Thoracic aorta (tissue), 2 donors: ENCODE results near the gene KRT86. TPM values are rescaled to one million over a fixed set of nuclear protein-coding genes. Genes with fewer than 3 reads are reported as not detected.
"Not testable (repeated sequence)": the region's sequence is repeated elsewhere in the genome, so short reads cannot be mapped to it uniquely, and the experiment has no call there.

Experiments
- ATAC-seq: fragments of 150-250 bp; one replicate; pipeline ENCODE4 v1.8.0; 2017; ENCODE audit warnings: low read depth; ENCODE audit not compliant: insufficient number of reproducible peaks, low FRiP score
- DNase-seq: peaks from one replicate; pipeline ENCODE4 v3.0.0-alpha.2; 2020; ENCODE audit warnings: low spot score
- H3K27ac ChIP-seq, 2 donors: fragments of 200-600 bp; sonication (generic); 1 replicate in 1 of 2; 2 replicates in 1 of 2; pipeline ENCODE4 v1.5.1; 2016; ENCODE audit warnings: mild to moderate bottlenecking in 2 of 2, moderate library complexity in 2 of 2
- H3K27me3 ChIP-seq: fragments of 200-600 bp; sonication (generic); replicated peaks from 2 replicates; pipeline ENCODE4 v1.6.0; 2016; ENCODE audit warnings: mild to moderate bottlenecking; ENCODE audit not compliant: insufficient read depth
- H3K36me3 ChIP-seq: fragments of 200-600 bp; sonication (generic); one replicate; pipeline ENCODE4 v1.5.1; 2016
- H3K4me1 ChIP-seq, 2 donors: fragments of 200-600 bp; sonication (generic); 1 replicate in 1 of 2; 2 replicates in 1 of 2; pipeline versions ENCODE4 v1.5.1 to v1.6.0; 2016; ENCODE audit warnings: low read depth in 2 of 2, mild to moderate bottlenecking in 1 of 2; ENCODE audit not compliant: control insufficient read depth in 1 of 2
- H3K4me3 ChIP-seq: fragments of 200-600 bp; sonication (generic); 2 replicates; pipeline ENCODE4 v1.5.1; 2016; ENCODE audit warnings: mild to moderate bottlenecking
- H3K9me3 ChIP-seq: fragments of 200-600 bp; sonication (generic); 2 replicates; pipeline ENCODE4 v1.5.1; 2016
- total RNA-seq, 2 donors: library from RNA; depleted of rRNA; stranded (reverse); fragments of >200 nt; gene quantifications; one replicate each; pipeline versions ENCODE4 v1.1.0 to v1.2.3, GENCODE V29; 2016
- TF ChIP-seq, protein P1 (sequence below): fragments of 200-600 bp; sonication (generic); IDR thresholded peaks from one replicate; pipeline ENCODE4 v1.5.1; 2019; ENCODE audit warnings: antibody characterized with exemption

KRT86 gene
- total RNA-seq, 2 donors from 2014 or later: 9.3 TPM; not detected in 1

DNA sequence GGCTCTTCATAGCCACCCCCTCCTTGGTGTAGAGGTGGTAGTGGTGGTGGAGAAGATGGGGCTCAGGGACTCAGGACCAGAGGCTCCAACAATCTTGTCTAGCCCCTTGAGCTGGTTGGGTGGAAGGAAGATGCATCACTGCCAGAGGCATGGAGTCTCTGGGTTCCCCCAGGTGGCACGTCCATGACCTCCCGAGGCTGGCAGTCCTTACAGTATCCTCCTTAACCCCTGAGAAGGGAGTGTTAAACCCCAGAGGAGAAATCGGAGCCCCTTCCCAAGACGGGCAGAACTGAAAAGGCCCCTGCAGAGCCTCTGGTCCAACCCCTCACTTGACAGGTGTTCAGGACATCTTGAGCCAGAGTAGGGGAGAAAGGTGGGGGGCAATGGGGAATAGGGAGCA, 37.6 kb downstream of the KRT86 start:
- no peaks in the 10 kb centered on the region for H3K9me3 ChIP-seq
- H3K27ac ChIP-seq: no peak overlapping the region
- ATAC-seq: no peak
- peaks cover 4 to 5% of the 10 kb centered on the region in 2 donors for H3K4me1 ChIP-seq
- TF ChIP-seq, protein P1, sequence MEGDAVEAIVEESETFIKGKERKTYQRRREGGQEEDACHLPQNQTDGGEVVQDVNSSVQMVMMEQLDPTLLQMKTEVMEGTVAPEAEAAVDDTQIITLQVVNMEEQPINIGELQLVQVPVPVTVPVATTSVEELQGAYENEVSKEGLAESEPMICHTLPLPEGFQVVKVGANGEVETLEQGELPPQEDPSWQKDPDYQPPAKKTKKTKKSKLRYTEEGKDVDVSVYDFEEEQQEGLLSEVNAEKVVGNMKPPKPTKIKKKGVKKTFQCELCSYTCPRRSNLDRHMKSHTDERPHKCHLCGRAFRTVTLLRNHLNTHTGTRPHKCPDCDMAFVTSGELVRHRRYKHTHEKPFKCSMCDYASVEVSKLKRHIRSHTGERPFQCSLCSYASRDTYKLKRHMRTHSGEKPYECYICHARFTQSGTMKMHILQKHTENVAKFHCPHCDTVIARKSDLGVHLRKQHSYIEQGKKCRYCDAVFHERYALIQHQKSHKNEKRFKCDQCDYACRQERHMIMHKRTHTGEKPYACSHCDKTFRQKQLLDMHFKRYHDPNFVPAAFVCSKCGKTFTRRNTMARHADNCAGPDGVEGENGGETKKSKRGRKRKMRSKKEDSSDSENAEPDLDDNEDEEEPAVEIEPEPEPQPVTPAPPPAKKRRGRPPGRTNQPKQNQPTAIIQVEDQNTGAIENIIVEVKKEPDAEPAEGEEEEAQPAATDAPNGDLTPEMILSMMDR: no peak
- no peak for DNase-seq
- no peak overlapping the region for H3K4me3 ChIP-seq
- H3K27me3 ChIP-seq: no peaks in the 10 kb centered on the region
- H3K36me3 ChIP-seq: no peaks in the 10 kb centered on the region

DNA sequence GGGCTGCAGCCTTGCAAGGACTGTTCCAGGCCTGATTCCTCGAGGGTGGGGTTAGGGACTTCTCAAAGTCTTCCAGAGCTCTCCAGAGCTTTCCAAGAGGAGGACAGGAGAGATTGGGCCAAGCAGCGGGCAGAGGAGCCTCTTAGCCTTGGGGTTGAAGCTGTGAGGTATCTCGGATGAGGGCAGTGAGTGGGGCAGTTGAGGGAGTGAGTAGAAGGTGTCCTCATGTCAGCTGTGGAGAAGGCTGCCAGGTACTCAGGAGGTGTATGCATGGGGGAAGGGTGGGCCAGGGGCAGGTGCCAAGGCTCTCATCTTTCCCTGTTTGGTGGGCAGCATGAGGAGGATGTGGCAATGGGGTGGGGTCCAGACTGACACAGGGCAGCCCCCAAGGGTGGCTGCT, 39.0 kb downstream of the KRT86 start:
- ATAC-seq: no peak
- Histone ChIP-seq H3K27me3 (no peaks in the 10 kb centered on the region), H3K27ac (no peak overlapping the region), H3K9me3 (no peaks in the 10 kb centered on the region), H3K4me3 (no peak overlapping the region), H3K4me1 (peaks cover 0 to 4% of the 10 kb centered on the region in 2 donors), H3K36me3 (no peaks in the 10 kb centered on the region)
- no peak for DNase-seq
- TF ChIP-seq, protein P1: no peak

GRCh38 chr12:52313926-52314325, 39.5 kb downstream of the KRT86 start:
- H3K4me1 ChIP-seq: peaks cover 0 to 1% of the 10 kb centered on the region in 2 donors
- TF ChIP-seq, protein P1: no peak
- DNase-seq (no peak), ATAC-seq (no peak)
- no peaks in the 10 kb centered on the region for H3K9me3 ChIP-seq
- H3K27me3 ChIP-seq: no peaks in the 10 kb centered on the region
- no peak overlapping the region for H3K27ac ChIP-seq
- H3K36me3 ChIP-seq: no peaks in the 10 kb centered on the region
- H3K4me3 ChIP-seq: no peak overlapping the region

- no peaks in the 10 kb centered on the region for H3K9me3 ChIP-seq
- ATAC-seq (no peak), DNase-seq (no peak)
- no peaks in the 10 kb centered on the region for H3K27me3 ChIP-seq
- no peaks in the 10 kb centered on the region for H3K4me1 ChIP-seq
- no peak overlapping the region for H3K4me3 ChIP-seq
- TF ChIP-seq, protein P1: no peak
- H3K36me3 ChIP-seq: no peaks in the 10 kb centered on the region
- no peak overlapping the region for H3K27ac ChIP-seq
Observed at GRCh38 chr12:52314511-52314910, 40.1 kb downstream of the KRT86 start.

DNA sequence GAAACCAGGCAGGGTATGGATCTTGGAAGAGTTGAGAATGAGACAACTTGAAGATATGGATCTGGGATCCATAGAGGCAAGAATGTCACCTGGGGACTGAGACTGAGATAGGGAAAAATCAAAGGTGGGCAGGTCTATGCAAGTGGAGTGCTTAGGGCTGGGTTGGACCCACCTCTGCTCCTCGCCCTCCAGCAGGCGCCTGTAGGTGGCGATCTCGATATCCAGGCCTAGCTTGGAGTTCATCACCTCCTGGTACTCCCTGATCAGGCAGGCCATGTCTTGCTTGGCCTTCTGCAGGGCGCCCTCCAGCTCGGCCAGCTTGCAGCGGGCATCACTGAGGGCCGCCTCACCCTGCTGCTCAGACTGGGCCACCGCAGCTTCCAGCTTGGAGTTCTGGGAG, 41.3 kb downstream of the KRT86 start:
- not testable (repeated sequence) for H3K27ac ChIP-seq

DNA sequence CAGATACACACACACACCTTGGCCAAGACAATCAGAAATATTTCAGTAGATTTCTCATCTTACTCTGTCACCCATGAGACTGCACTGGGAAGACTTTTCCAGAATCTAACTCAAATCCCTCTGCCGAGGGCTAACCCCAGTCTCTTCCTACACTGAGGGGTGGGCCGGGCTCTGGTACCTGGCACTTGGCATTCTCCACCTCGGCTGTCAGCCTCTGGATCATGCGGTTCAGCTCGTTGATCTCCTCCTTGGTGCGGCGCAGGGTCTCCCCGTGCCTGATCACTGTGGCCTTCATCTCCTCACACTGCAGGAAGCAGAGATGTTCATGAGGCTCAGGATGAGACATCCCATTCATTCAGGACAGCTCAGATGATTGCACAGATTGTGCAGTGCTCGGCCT, 41.8 kb downstream of the KRT86 start:
- no peaks in the 10 kb centered on the region for H3K27me3 ChIP-seq
- H3K9me3 ChIP-seq: no peaks in the 10 kb centered on the region
- no peaks in the 10 kb centered on the region for H3K4me1 ChIP-seq
- TF ChIP-seq, protein P1: no peak
- H3K4me3 ChIP-seq: no peak overlapping the region
- H3K27ac ChIP-seq: no peak overlapping the region
- no peak for DNase-seq
- H3K36me3 ChIP-seq: no peaks in the 10 kb centered on the region
- ATAC-seq: no peak

More for the DNA sequence above, 41.3 kb downstream of the KRT86 start:
- ATAC-seq, H3K9me3 ChIP-seq, DNase-seq, H3K4me3 ChIP-seq, H3K4me1 ChIP-seq, H3K36me3 ChIP-seq, H3K27me3 ChIP-seq: not testable (repeated sequence)
